H1 (cell line): ENCODE data around the gene LIF. TPM values are rescaled to one million over a fixed set of nuclear protein-coding genes. Genes with fewer than 3 reads are reported as not detected.

Experiments used
- CTCF ChIA-PET: fragments of 300-600 bp; sonication (Branson Sonifier 250); formaldehyde crosslinking; loops from one replicate; lab custom pipeline; 2021; ENCODE audit not compliant: partially characterized antibody; lab: Charles Lee
- POLR2A ChIA-PET: fragments of 300-600 bp; sonication (Branson Sonifier 250); formaldehyde crosslinking; loops from one replicate; lab custom pipeline; 2021; ENCODE audit warnings: inconsistent platforms; ENCODE audit not compliant: partially characterized antibody; lab: Charles Lee
- DNase-seq, 2 experiments: peaks; one replicate each; pipeline versions ENCODE4 v3.0.0 to v3.0.0-alpha.2; 2010 to 2022; ENCODE audit warnings: low spot score in 2 of 2, low read depth in 1 of 2, mixed read lengths in 1 of 2
- FAIRE-seq: peaks from 2 replicates; lab custom pipeline; 2011; peaks lifted over from hg19 to GRCh38; lab: Jason Lieb, UNC
- H2AFZ ChIP-seq: 2 replicates; pipeline ENCODE4 v1.8.1; 2012; ENCODE audit warnings: low read length, inconsistent platforms
- H2AK5ac ChIP-seq: 2 replicates; pipeline ENCODE4 v1.6.1; 2013; ENCODE audit warnings: low read depth, low read length
- H2BK120ac ChIP-seq: replicated peaks from 2 replicates; pipeline ENCODE3; 2013; ENCODE audit warnings: low read depth, low read length, inconsistent platforms
- H2BK12ac ChIP-seq: 2 replicates; pipeline ENCODE4 v1.6.1; 2013; ENCODE audit warnings: low read depth, low read length
- H2BK15ac ChIP-seq: 2 replicates; pipeline ENCODE4 v1.6.1; 2013; ENCODE audit warnings: low read length
- H2BK20ac ChIP-seq: 2 replicates; pipeline ENCODE4 v1.6.1; 2013; ENCODE audit warnings: low read length
- H2BK5ac ChIP-seq: 2 replicates; pipeline ENCODE4 v1.6.1; 2013; ENCODE audit warnings: low read depth, low read length
- H3K14ac ChIP-seq: 2 replicates; pipeline ENCODE4 v1.6.1; 2013; ENCODE audit warnings: inconsistent platforms; ENCODE audit not compliant: insufficient read length
- H3K18ac ChIP-seq: 2 replicates; pipeline ENCODE4 v1.6.1; 2013; ENCODE audit warnings: low read length; ENCODE audit errors: extremely low read depth
- H3K23ac ChIP-seq: 2 replicates; pipeline ENCODE4 v1.6.1; 2013; ENCODE audit warnings: inconsistent platforms; ENCODE audit not compliant: insufficient read length
- H3K23me2 ChIP-seq: 2 replicates; pipeline ENCODE4 v1.6.1; 2013; ENCODE audit warnings: low read depth, low read length
- H3K27ac ChIP-seq: 2 replicates; pipeline ENCODE4 v1.6.1; 2011; ENCODE audit warnings: low read depth, low read length, inconsistent platforms
- H3K27me3 ChIP-seq, 4 experiments: replicated peaks in 1 of 4; 1 replicate in 1 of 4; 2 replicates in 3 of 4; pipeline versions ENCODE4 v1.6.1 to v1.8.1; 2011 to 2013; ENCODE audit warnings: low read length in 3 of 4, mild to moderate bottlenecking in 3 of 4, inconsistent platforms in 2 of 4, mixed read lengths in 2 of 4, moderate library complexity in 1 of 4; ENCODE audit not compliant: control insufficient read depth in 3 of 4, insufficient read depth in 3 of 4; ENCODE audit errors: extremely low read depth in 1 of 4
- H3K36me3 ChIP-seq, 4 experiments: 2 replicates each; pipeline versions ENCODE4 v1.6.1 to v1.8.1; 2011 to 2013; ENCODE audit warnings: mild to moderate bottlenecking in 4 of 4, low read length in 3 of 4, moderate library complexity in 2 of 4, control low read depth in 1 of 4, inconsistent platforms in 1 of 4; ENCODE audit not compliant: insufficient read depth in 4 of 4, control insufficient read depth in 2 of 4
- H3K4ac ChIP-seq: replicated peaks from 2 replicates; pipeline ENCODE3; 2013; ENCODE audit warnings: low read length, low read depth, mixed read lengths, inconsistent platforms; ENCODE audit not compliant: insufficient read length
- H3K4me1 ChIP-seq, 4 experiments: replicated peaks in 1 of 4; 1 replicate in 1 of 4; 2 replicates in 3 of 4; pipeline versions ENCODE4 v1.6.1 to v1.8.1; 2011 to 2013; ENCODE audit warnings: low read length in 3 of 4, inconsistent platforms in 2 of 4, mixed read lengths in 1 of 4; ENCODE audit not compliant: insufficient read depth in 4 of 4, control insufficient read depth in 3 of 4
- H3K4me2 ChIP-seq, 2 experiments: 2 replicates each; pipeline versions ENCODE4 v1.6.1 to v1.8.1; 2011 to 2013; ENCODE audit warnings: low read depth in 2 of 2, low read length in 2 of 2, control low read depth in 1 of 2, inconsistent platforms in 1 of 2, mild to moderate bottlenecking in 1 of 2; ENCODE audit not compliant: insufficient read depth in 1 of 2
- H3K4me3 ChIP-seq, 4 experiments: fragments of 200-600, 300-600 bp in 1 of 4; sonication (generic), shearing (Covaris generic), sonication (Bioruptor Twin) in 1 of 4; 2 replicates each; pipeline versions ENCODE4 v1.5.1 to v1.8.1; 2011 to 2016; ENCODE audit warnings: low read length in 4 of 4, low read depth in 3 of 4, control low read depth in 2 of 4, inconsistent platforms in 2 of 4, mild to moderate bottlenecking in 2 of 4, mixed read lengths in 1 of 4, moderate library complexity in 1 of 4; ENCODE audit not compliant: insufficient read depth in 2 of 4; ENCODE audit errors: extremely low read depth in 1 of 4
- H3K56ac ChIP-seq: replicated peaks from 2 replicates; pipeline ENCODE3; 2013; ENCODE audit warnings: low read depth, mild to moderate bottlenecking, mixed read lengths, low read length, inconsistent platforms; ENCODE audit not compliant: insufficient read length
- H3K79me1 ChIP-seq: 2 replicates; pipeline ENCODE4 v1.6.1; 2013; ENCODE audit warnings: low read depth, low read length, control low read depth
- H3K79me2 ChIP-seq, 2 experiments: 2 replicates each; pipeline versions ENCODE4 v1.6.1 to v1.8.1; 2012 to 2013; ENCODE audit warnings: low read length in 2 of 2, mild to moderate bottlenecking in 2 of 2, inconsistent platforms in 1 of 2; ENCODE audit not compliant: insufficient read depth in 2 of 2, control insufficient read depth in 1 of 2
- H3K9ac ChIP-seq, 4 experiments: replicated peaks in 1 of 4; 1 replicate in 1 of 4; 2 replicates in 3 of 4; pipeline versions ENCODE4 v1.6.1 to v1.8.1; 2011 to 2013; ENCODE audit warnings: low read depth in 3 of 4, low read length in 3 of 4, control low read depth in 2 of 4, mild to moderate bottlenecking in 2 of 4, moderate library complexity in 2 of 4, inconsistent platforms in 1 of 4; ENCODE audit errors: extremely low read depth in 1 of 4
- H3K9me3 ChIP-seq, 2 experiments: 2 replicates each; pipeline versions ENCODE4 v1.6.1 to v1.8.1; 2012 to 2013; ENCODE audit warnings: mild to moderate bottlenecking in 2 of 2, moderate library complexity in 2 of 2, control low read depth in 1 of 2, inconsistent platforms in 1 of 2, low read depth in 1 of 2, low read length in 1 of 2, mixed read lengths in 1 of 2; ENCODE audit not compliant: insufficient read depth in 2 of 2
- H4K20me1 ChIP-seq, 2 experiments: replicated peaks in 1 of 2; 2 replicates each; pipeline versions ENCODE3 to v1.8.1; 2011 to 2013; ENCODE audit warnings: inconsistent platforms in 2 of 2, low read length in 2 of 2, mild to moderate bottlenecking in 1 of 2; ENCODE audit not compliant: insufficient read depth in 2 of 2, control insufficient read depth in 1 of 2
- H4K5ac ChIP-seq: 2 replicates; pipeline ENCODE4 v1.6.1; 2013; ENCODE audit warnings: low read length, low read depth, mixed read lengths, inconsistent platforms; ENCODE audit not compliant: insufficient read length
- H4K8ac ChIP-seq: 2 replicates; pipeline ENCODE4 v1.8.0; 2013; ENCODE audit warnings: mild to moderate bottlenecking, moderate library complexity, low read length, inconsistent platforms; ENCODE audit not compliant: insufficient read depth; ENCODE audit errors: extremely low read depth
- H4K91ac ChIP-seq: replicated peaks from 2 replicates; pipeline ENCODE3; 2013; ENCODE audit warnings: low read length, mixed read lengths, inconsistent platforms; ENCODE audit not compliant: insufficient read length
- EP300 ChIP-seq, 2 experiments: IDR thresholded peaks; 1 replicate in 1 of 2; 2 replicates in 1 of 2; pipeline ENCODE4 v1.6.1; 2011 to 2012; ENCODE audit warnings: low read depth in 2 of 2, low read length in 2 of 2, mild to moderate bottlenecking in 2 of 2, borderline replicate concordance in 1 of 2, inconsistent platforms in 1 of 2, moderate library complexity in 1 of 2
- HDAC2 ChIP-seq, 2 experiments: fragments of 300-600 bp in 1 of 2; sonication (generic) in 1 of 2; IDR thresholded peaks; 2 replicates each; pipeline ENCODE4 v1.6.1; 2011 to 2012; ENCODE audit warnings: low read depth in 2 of 2, low read length in 2 of 2, mild to moderate bottlenecking in 2 of 2, moderate library complexity in 2 of 2, borderline replicate concordance in 1 of 2, inconsistent platforms in 1 of 2
- MAFK ChIP-seq: IDR thresholded peaks from 2 replicates; pipeline ENCODE4 v1.6.1; 2012; ENCODE audit warnings: low read depth, mild to moderate bottlenecking, improper control_type of control experiment, low read length
- MAX ChIP-seq: IDR thresholded peaks from 2 replicates; pipeline ENCODE4 v1.6.1; 2012; ENCODE audit warnings: inconsistent platforms
- RFX5 ChIP-seq: IDR thresholded peaks from 2 replicates; pipeline ENCODE4 v1.6.1; 2011; ENCODE audit warnings: low read depth, low read length, improper control_type of control experiment, borderline replicate concordance
- RNF2 ChIP-seq: fragments of 200-900, 300-1000 bp; sonication (generic); IDR thresholded peaks from 2 replicates; pipeline ENCODE4 v1.7.1; 2016; ENCODE audit warnings: borderline replicate concordance, low read depth, mild to moderate bottlenecking, antibody characterized with exemption, low read length; ENCODE audit not compliant: poor library complexity, severe bottlenecking; ENCODE audit errors: missing control alignments
- SAP30 ChIP-seq: fragments of 300-600 bp; sonication (generic); IDR thresholded peaks from 2 replicates; pipeline ENCODE4 v1.7.1; 2012; ENCODE audit warnings: low read length, moderate library complexity, mild to moderate bottlenecking, inconsistent platforms; ENCODE audit not compliant: insufficient read depth, insufficient replicate concordance
- TBP ChIP-seq: IDR thresholded peaks from 2 replicates; pipeline ENCODE4 v1.6.1; 2011; ENCODE audit warnings: low read depth, low read length, improper control_type of control experiment
- polyA plus RNA-seq, 7 experiments: library from polyadenylated mRNA; depleted of rRNA in 3 of 7; stranded (reverse) in 5 of 7; unstranded in 2 of 7; fragments of >200 nt in 5 of 7; fragments of 200-250 nt in 2 of 7; gene quantifications; 1 replicate in 5 of 7; 2 replicates in 1 of 7; 4 replicates in 1 of 7; pipeline versions ENCODE4 v1.2.1 to v1.2.3, GENCODE V29; 2011 to 2013; ENCODE audit warnings: missing spikeins in 2 of 7, mixed read lengths in 2 of 7
- total RNA-seq: library from RNA; stranded (reverse); fragmentation: NEBNext Ultra II Directional; extraction: Animal tissue kit (Norgen Biotek cat#: 25700); gene quantifications from 2 replicates; pipeline ENCODE4 v1.2.1, GENCODE V29; 2021
- TF ChIP-seq, protein P1 (sequence below): IDR thresholded peaks from 2 replicates; pipeline ENCODE4 v1.6.1; 2011; ENCODE audit warnings: low read length, improper control_type of control experiment

The LIF gene
- total and polyA plus RNA-seq, 2 of the 8 experiments (the other 6 are each of a cell fraction or from before 2014, with no cell fraction given), result 3.3 to 3.5 TPM

DNA sequence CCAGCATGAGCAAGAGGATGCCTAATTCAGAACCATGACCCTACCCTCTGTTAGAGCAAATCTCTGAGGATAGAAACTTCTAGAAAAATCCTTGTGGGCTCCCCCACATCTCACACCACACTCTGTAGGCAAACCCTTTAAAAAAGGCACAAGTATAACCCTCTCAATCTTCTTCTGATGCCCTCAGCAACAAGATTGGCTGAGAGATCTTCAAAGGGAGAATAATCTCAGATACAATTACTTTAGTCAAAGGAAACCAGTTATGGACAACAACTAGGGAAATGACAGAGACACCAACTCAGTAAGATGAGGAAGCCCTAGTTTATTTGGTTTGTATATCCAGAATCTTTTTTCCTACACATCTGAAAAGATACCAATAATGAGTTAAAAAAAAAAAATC is 49.2 kb downstream of the LIF start:
- H3K27me3 ChIP-seq, result no peaks in the 10 kb centered on the region; a peak in 1 of 7 replicates
- ChIA-PET CTCF (interaction anchor here (0.6 kb wide), 1 partner anchor 150 kb away, joined by 4 read pairs; no protein-coding TSS in a partner anchor), POLR2A (interaction anchor here (1.1 to 2.2 kb wide), 2 partner anchors 12 to 15 kb away, joined by 5 to 12 read pairs; no protein-coding TSS in a partner anchor)
- H2AK5ac ChIP-seq, result peak overlapping the region; percentile 93; the same call in 1 of the 2 replicates
- H2BK15ac ChIP-seq, result no peak overlapping the region
- no peak overlapping the region; a peak in 1 of 4 replicates for H3K4me2 ChIP-seq
- H4K8ac ChIP-seq, result no peak overlapping the region
- peak overlapping the region; percentile 42; the same call in 1 of the 2 replicates for H3K18ac ChIP-seq
- no peak overlapping the region for H3K27ac ChIP-seq
- H3K23me2 ChIP-seq, result no peaks in the 10 kb centered on the region
- H3K4me3 ChIP-seq, result no peak overlapping the region
- no peaks in the 10 kb centered on the region for H3K36me3 ChIP-seq
- no peaks in the 10 kb centered on the region for H4K20me1 ChIP-seq
- H2BK20ac ChIP-seq, result no peak overlapping the region
- H2BK12ac ChIP-seq, result 0 out of 2 replicates have a peak overlapping the region, but pooled peaks have one; percentile 96
- no peaks in the 10 kb centered on the region for H3K79me2 ChIP-seq
- peak overlapping the region; percentile 58 for H3K4ac ChIP-seq
- DNase-seq (no peak), FAIRE-seq (no peak)
- no peak overlapping the region for H4K91ac ChIP-seq
- no peak overlapping the region for H3K23ac ChIP-seq
- peak overlapping the region; percentile 71; the same call in 1 of the 2 replicates for H2BK5ac ChIP-seq
- H3K9me3 ChIP-seq, result no peaks in the 10 kb centered on the region
- H3K9ac ChIP-seq, result no peak overlapping the region
- no peak overlapping the region for H2AFZ ChIP-seq
- TF ChIP-seq TBP (no peak), RNF2 (no peak), MAX (no peak), RFX5 (no peak), EP300 (IDR thresholded peaks at IDR 0.05; ENCODE audit: borderline replicate concordance in 1 of 2, low read depth in 2 of 2, low read length in 2 of 2) (no peak), HDAC2 (IDR thresholded peaks at IDR 0.05; ENCODE audit: borderline replicate concordance in 1 of 2, low read depth in 2 of 2, low read length in 2 of 2) (no peak), SAP30 (no peak), MAFK (no peak)
- TF ChIP-seq, protein P1, sequence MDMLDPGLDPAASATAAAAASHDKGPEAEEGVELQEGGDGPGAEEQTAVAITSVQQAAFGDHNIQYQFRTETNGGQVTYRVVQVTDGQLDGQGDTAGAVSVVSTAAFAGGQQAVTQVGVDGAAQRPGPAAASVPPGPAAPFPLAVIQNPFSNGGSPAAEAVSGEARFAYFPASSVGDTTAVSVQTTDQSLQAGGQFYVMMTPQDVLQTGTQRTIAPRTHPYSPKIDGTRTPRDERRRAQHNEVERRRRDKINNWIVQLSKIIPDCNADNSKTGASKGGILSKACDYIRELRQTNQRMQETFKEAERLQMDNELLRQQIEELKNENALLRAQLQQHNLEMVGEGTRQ, result no peak
- TF ChIP-seq, all 59 proteins: peak for 0
- no peak overlapping the region for H4K5ac ChIP-seq
- peak overlapping the region; percentile 77 for H2BK120ac ChIP-seq
- H3K79me1 ChIP-seq, result no peaks in the 10 kb centered on the region
- no peak overlapping the region for H3K14ac ChIP-seq
- H3K56ac ChIP-seq, result peak overlapping the region; percentile 33
- H3K4me1 ChIP-seq, result peaks cover 6 to 18% (median 11%) of the 10 kb centered on the region in 4 experiments; a peak in 6 of 7 replicates
